Peyer's patch (tissue), 4 donors: Measurements from ENCODE around the gene HDGFL2. TPM values are rescaled to one million over a fixed set of nuclear protein-coding genes. Genes with fewer than 3 reads are reported as not detected.

ENCODE experiments used
- DNase-seq, 3 donors: peaks; one replicate each; pipeline ENCODE4 v3.0.0-alpha.2; 2017 to 2019
- H3K27ac ChIP-seq, 4 donors: fragments of 200-600 bp; sonication (generic); one replicate each; pipeline ENCODE4 v1.5.1; 2016 to 2019
- H3K27me3 ChIP-seq, 2 donors: fragments of 200-600 bp; sonication (generic); one replicate each; pipeline ENCODE4 v1.5.1; 2019
- H3K36me3 ChIP-seq, 3 donors: fragments of 200-600 bp; sonication (generic); one replicate each; pipeline ENCODE4 v1.5.1; 2016 to 2019
- H3K4me1 ChIP-seq, 4 donors: fragments of 200-600 bp; sonication (generic); one replicate each; pipeline ENCODE4 v1.5.1; 2016 to 2019
- H3K4me3 ChIP-seq, 4 donors: fragments of 200-600 bp; sonication (generic); 1 replicate in 3 of 4; 2 replicates in 1 of 4; pipeline ENCODE4 v1.5.1; 2016 to 2019; ENCODE audit warnings: mild to moderate bottlenecking in 1 of 4
- H3K9me3 ChIP-seq, 4 donors: fragments of 200-600 bp; sonication (generic); one replicate each; pipeline ENCODE4 v1.5.1; 2016 to 2019; ENCODE audit warnings: mild to moderate bottlenecking in 1 of 4
- POLR2A ChIP-seq, 2 donors: fragments of 450-650 bp; IDR thresholded peaks; one replicate each; pipeline ENCODE4 v1.5.1; 2017; ENCODE audit warnings: antibody characterized with exemption in 2 of 2, mild to moderate bottlenecking in 2 of 2, moderate library complexity in 2 of 2
- total RNA-seq, 4 donors: library from RNA; depleted of rRNA; stranded (reverse); fragments of >200 nt; gene quantifications; one replicate each; pipeline ENCODE4 v1.1.0, GENCODE V29; 2016
- TF ChIP-seq, protein P1 (sequence below), 6 experiments: fragments of 450-650 bp in 4 of 6; fragments of 200-600 bp in 2 of 6; sonication (generic) in 1 of 6; IDR thresholded peaks; one replicate each; pipeline ENCODE4 v1.5.1; 2017 to 2019; ENCODE audit warnings: antibody characterized with exemption in 6 of 6, mild to moderate bottlenecking in 3 of 6, moderate library complexity in 1 of 6

HDGFL2 gene
- total RNA-seq, 4 donors from 2014 or later, result 20.5 to 73.4 (median 28.6) TPM

GRCh38 chr19:4434391-4434790 lies 37.7 kb upstream of the HDGFL2 start:
- H3K36me3 ChIP-seq, result peaks cover 0 to 23% (median 0%) of the 10 kb centered on the region in 3 donors
- DNase-seq, result no peak
- TF ChIP-seq POLR2A (IDR thresholded peaks at IDR 0.05), result no peak
- TF ChIP-seq, protein P1, sequence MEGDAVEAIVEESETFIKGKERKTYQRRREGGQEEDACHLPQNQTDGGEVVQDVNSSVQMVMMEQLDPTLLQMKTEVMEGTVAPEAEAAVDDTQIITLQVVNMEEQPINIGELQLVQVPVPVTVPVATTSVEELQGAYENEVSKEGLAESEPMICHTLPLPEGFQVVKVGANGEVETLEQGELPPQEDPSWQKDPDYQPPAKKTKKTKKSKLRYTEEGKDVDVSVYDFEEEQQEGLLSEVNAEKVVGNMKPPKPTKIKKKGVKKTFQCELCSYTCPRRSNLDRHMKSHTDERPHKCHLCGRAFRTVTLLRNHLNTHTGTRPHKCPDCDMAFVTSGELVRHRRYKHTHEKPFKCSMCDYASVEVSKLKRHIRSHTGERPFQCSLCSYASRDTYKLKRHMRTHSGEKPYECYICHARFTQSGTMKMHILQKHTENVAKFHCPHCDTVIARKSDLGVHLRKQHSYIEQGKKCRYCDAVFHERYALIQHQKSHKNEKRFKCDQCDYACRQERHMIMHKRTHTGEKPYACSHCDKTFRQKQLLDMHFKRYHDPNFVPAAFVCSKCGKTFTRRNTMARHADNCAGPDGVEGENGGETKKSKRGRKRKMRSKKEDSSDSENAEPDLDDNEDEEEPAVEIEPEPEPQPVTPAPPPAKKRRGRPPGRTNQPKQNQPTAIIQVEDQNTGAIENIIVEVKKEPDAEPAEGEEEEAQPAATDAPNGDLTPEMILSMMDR (IDR thresholded peaks at IDR 0.05), result no peak
- no peak overlapping the region for H3K4me3 ChIP-seq
- no peaks in the 10 kb centered on the region for H3K27me3 ChIP-seq
- H3K27ac ChIP-seq, result no peak overlapping the region
- H3K4me1 ChIP-seq, result no peaks in the 10 kb centered on the region
- no peaks in the 10 kb centered on the region for H3K9me3 ChIP-seq

- TF ChIP-seq POLR2A (IDR thresholded peaks at IDR 0.05), result no peak
- TF ChIP-seq, protein P1 (IDR thresholded peaks at IDR 0.05), result no peak
- H3K36me3 ChIP-seq, result peaks cover 0 to 10% (median 0%) of the 10 kb centered on the region in 3 donors
- no peaks in the 10 kb centered on the region for H3K9me3 ChIP-seq
- no peak overlapping the region for H3K27ac ChIP-seq
- H3K4me3 ChIP-seq, result no peak overlapping the region
- no peaks in the 10 kb centered on the region for H3K4me1 ChIP-seq
- H3K27me3 ChIP-seq, result no peaks in the 10 kb centered on the region
- no peak for DNase-seq
Measured at GRCh38 chr19:4436231-4436630, 35.9 kb upstream of the HDGFL2 start.

DNA sequence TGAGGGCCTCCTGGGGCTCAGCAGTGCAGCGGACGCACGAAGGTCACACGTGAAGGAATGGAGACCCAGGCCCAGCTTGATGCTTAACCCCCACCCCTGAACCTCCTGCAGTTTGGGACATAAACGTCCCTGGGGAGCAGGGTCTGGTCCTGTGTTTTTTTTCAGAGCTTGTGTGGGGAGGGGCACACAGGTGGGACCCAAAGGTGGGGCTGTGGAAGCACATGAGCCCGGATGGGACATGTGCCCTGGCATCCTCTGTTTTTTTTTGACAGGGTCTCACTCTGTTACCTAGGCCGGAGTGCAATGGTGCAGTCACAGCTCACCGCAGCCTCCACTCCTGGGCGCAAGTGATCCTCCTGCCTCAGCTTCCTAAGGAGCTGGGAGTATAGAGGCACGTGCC lies 35.0 kb upstream of the HDGFL2 start:
- DNase-seq, result no peak
- Histone ChIP-seq H3K9me3 (no peaks in the 10 kb centered on the region), H3K4me3 (no peak overlapping the region), H3K36me3 (peaks cover 0 to 10% (median 0%) of the 10 kb centered on the region in 3 donors), H3K27ac (no peak overlapping the region), H3K27me3 (no peaks in the 10 kb centered on the region), H3K4me1 (no peaks in the 10 kb centered on the region)
- TF ChIP-seq, protein P1 (IDR thresholded peaks at IDR 0.05), result no peak
- no peak for TF ChIP-seq POLR2A (IDR thresholded peaks at IDR 0.05)

DNA sequence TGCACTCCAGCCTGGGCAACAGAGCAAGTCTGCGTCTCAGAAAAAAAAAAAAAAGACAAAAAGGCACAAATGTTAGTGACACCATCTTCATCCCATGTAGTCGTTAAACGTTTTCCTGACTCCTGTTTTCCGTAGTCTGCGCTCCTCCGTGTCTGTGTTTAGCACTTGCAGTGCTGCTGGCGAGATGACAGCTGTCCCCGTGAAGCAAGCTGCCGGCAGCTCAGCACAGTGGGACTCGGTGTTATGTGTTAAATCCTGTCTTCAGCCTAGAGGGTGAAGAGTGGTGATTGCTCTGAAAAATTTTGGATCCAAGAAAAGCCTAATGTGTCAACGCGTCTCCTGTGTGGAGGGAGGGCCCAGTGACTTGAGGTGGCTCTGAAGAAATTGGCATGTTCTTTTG lies 32.9 kb upstream of the HDGFL2 start:
- Histone ChIP-seq H3K27ac (no peak overlapping the region), H3K27me3 (no peaks in the 10 kb centered on the region), H3K9me3 (no peaks in the 10 kb centered on the region), H3K36me3 (peaks cover 0 to under 1% (median 0%) of the 10 kb centered on the region in 3 donors), H3K4me1 (peaks cover 0 to 4% (median 0%) of the 10 kb centered on the region in 4 donors), H3K4me3 (no peak overlapping the region)
- DNase-seq, result no peak
- TF ChIP-seq, protein P1 (IDR thresholded peaks at IDR 0.05), result no peak
- no peak for TF ChIP-seq POLR2A (IDR thresholded peaks at IDR 0.05)

- no peak for TF ChIP-seq POLR2A (IDR thresholded peaks at IDR 0.05)
- TF ChIP-seq, protein P1 (IDR thresholded peaks at IDR 0.05), result no peak
- H3K36me3 ChIP-seq, result peaks cover 0 to 30% (median 0%) of the 10 kb centered on the region in 3 donors
- no peaks in the 10 kb centered on the region for H3K9me3 ChIP-seq
- peak overlapping the region in 1 of 4 donors; percentile 68 for H3K27ac ChIP-seq
- DNase-seq, result peak in 1 of 3 donors; percentile 62
- no peaks in the 10 kb centered on the region for H3K27me3 ChIP-seq
- H3K4me1 ChIP-seq, result peaks cover 0 to 4% (median 0%) of the 10 kb centered on the region in 4 donors
- H3K4me3 ChIP-seq, result peak overlapping the region in 1 of 4 donors; percentile 4
Measured at GRCh38 chr19:4441994-4442818, 29.9 kb upstream of the HDGFL2 start.
